Prostate gland (tissue), 2 donors: Measurements from ENCODE around the gene C13orf42. TPM values are rescaled to one million over a fixed set of nuclear protein-coding genes. Genes with fewer than 3 reads are reported as not detected.

ENCODE experiments used
- DNase-seq: peaks from one replicate; pipeline ENCODE4 v3.0.0-alpha.2; 2019; ENCODE audit warnings: low spot score
- H3K27ac ChIP-seq, 2 donors: fragments of 200-600 bp; sonication (generic); 2 replicates each; pipeline ENCODE4 v1.5.1; 2017 to 2019
- H3K27me3 ChIP-seq: fragments of 200-600 bp; sonication (generic); replicated peaks from 2 replicates; pipeline ENCODE4 v1.5.1; 2019; ENCODE audit not compliant: insufficient read depth
- H3K36me3 ChIP-seq, 2 donors: fragments of 200-600 bp; sonication (generic); 1 replicate in 1 of 2; 2 replicates in 1 of 2; pipeline versions ENCODE4 v1.5.1 to v1.8.1; 2017 to 2019
- H3K4me1 ChIP-seq: fragments of 200-600 bp; sonication (generic); replicated peaks from 2 replicates; pipeline ENCODE4 v1.5.1; 2019
- H3K4me3 ChIP-seq, 2 donors: fragments of 200-600 bp; sonication (generic); 2 replicates each; pipeline ENCODE4 v1.5.1; 2017 to 2019
- H3K9me3 ChIP-seq: fragments of 200-600 bp; sonication (generic); 2 replicates; pipeline ENCODE4 v1.5.1; 2017
- CTCF ChIP-seq, 4 experiments: fragments of 200-600 bp in 2 of 4; fragments of 450-650 bp in 2 of 4; sonication (generic) in 2 of 4; IDR thresholded peaks; 1 replicate in 3 of 4; 2 replicates in 1 of 4; pipeline ENCODE4 v1.5.1; 2016 to 2019; ENCODE audit warnings: antibody characterized with exemption in 4 of 4, mild to moderate bottlenecking in 2 of 4, moderate library complexity in 2 of 4
- POLR2A ChIP-seq: fragments of 450-650 bp; IDR thresholded peaks from one replicate; pipeline ENCODE4 v1.6.1; 2016; ENCODE audit warnings: antibody characterized with exemption, mild to moderate bottlenecking
- POLR2AphosphoS5 ChIP-seq: sonication (generic); formaldehyde crosslinking; IDR thresholded peaks from one replicate; pipeline ENCODE4 v1.6.1; 2017; ENCODE audit warnings: antibody characterized with exemption
- WGBS: methylation state at CpG from one replicate; pipeline ENCODE4 v1.1.5; 2018; 5-methylcytosine and 5-hydroxymethylcytosine counted together
- intact Hi-C: fragments of 100-400 bp; cut with DNase I; formaldehyde crosslinking; loops from one replicate; pipeline ENCODE4 v1.14.2; 2022
- total RNA-seq, 2 donors: library from RNA; depleted of rRNA; stranded (reverse); fragments of >200 nt; gene quantifications; one replicate each; pipeline ENCODE4 v1.1.0, GENCODE V29; 2016

C13orf42 gene
- total RNA-seq, 2 donors from 2014 or later, result 0.57 TPM; not detected in 1

GRCh38 chr13:51044023-51044665 lies 66.9 kb downstream of the C13orf42 start:
- Histone ChIP-seq H3K4me1 (no peaks in the 10 kb centered on the region), H3K27ac (no peak overlapping the region), H3K9me3 (no peaks in the 10 kb centered on the region), H3K27me3 (no peaks in the 10 kb centered on the region), H3K36me3 (no peaks in the 10 kb centered on the region), H3K4me3 (no peak overlapping the region)
- 87% methylated on average over 13 of the region's 13 CpGs for WGBS
- no peak for TF ChIP-seq POLR2AphosphoS5
- TF ChIP-seq POLR2A, result no peak
- TF ChIP-seq CTCF (IDR thresholded peaks at IDR 0.05), result no peak
- intact Hi-C loops, result no loop called here
- DNase-seq, result no peak

GRCh38 chr13:51043310-51043709 lies 67.8 kb downstream of the C13orf42 start:
- DNase-seq, result no peak
- Histone ChIP-seq H3K9me3 (no peaks in the 10 kb centered on the region), H3K4me3 (no peak overlapping the region), H3K27ac (no peak overlapping the region), H3K27me3 (no peaks in the 10 kb centered on the region), H3K4me1 (no peaks in the 10 kb centered on the region), H3K36me3 (no peaks in the 10 kb centered on the region)
- intact Hi-C loops, result no loop called here
- TF ChIP-seq POLR2A, result no peak
- TF ChIP-seq CTCF (IDR thresholded peaks at IDR 0.05), result no peak
- no peak for TF ChIP-seq POLR2AphosphoS5
- 82% methylated on average over 5 of the region's 5 CpGs for WGBS

GRCh38 chr13:51041710-51042109 lies 69.4 kb downstream of the C13orf42 start:
- intact Hi-C loops, result no loop called here
- no peaks in the 10 kb centered on the region for H3K27me3 ChIP-seq

GRCh38 chr13:51041126-51041525 lies 69.9 kb downstream of the C13orf42 start:
- Histone ChIP-seq H3K4me3 (no peak overlapping the region), H3K36me3 (no peaks in the 10 kb centered on the region), H3K27me3 (no peaks in the 10 kb centered on the region), H3K4me1 (no peaks in the 10 kb centered on the region), H3K9me3 (no peaks in the 10 kb centered on the region), H3K27ac (no peak overlapping the region)
- intact Hi-C loops, result no loop called here
- no peak for DNase-seq
- 85% methylated on average over 4 of the region's 4 CpGs for WGBS
- TF ChIP-seq POLR2A (no peak), POLR2AphosphoS5 (no peak), CTCF (IDR thresholded peaks at IDR 0.05) (no peak)

More at GRCh38 chr13:51041710-51042109, 69.4 kb downstream of the C13orf42 start:
- no peak overlapping the region for H3K4me3 ChIP-seq
- 93% methylated on average over 5 of the region's 5 CpGs for WGBS
- TF ChIP-seq POLR2AphosphoS5 (no peak), CTCF (IDR thresholded peaks at IDR 0.05) (no peak), POLR2A (no peak)
- DNase-seq, result no peak
- H3K9me3 ChIP-seq, result no peaks in the 10 kb centered on the region
- no peaks in the 10 kb centered on the region for H3K4me1 ChIP-seq
- H3K27ac ChIP-seq, result no peak overlapping the region
- no peaks in the 10 kb centered on the region for H3K36me3 ChIP-seq

GRCh38 chr13:51040431-51040830 lies 70.6 kb downstream of the C13orf42 start:
- no peak for TF ChIP-seq POLR2A
- no peak for TF ChIP-seq POLR2AphosphoS5
- no peak for TF ChIP-seq CTCF (IDR thresholded peaks at IDR 0.05)
- H3K27me3 ChIP-seq, result no peaks in the 10 kb centered on the region
- 85% methylated on average over 7 of the region's 7 CpGs for WGBS
- DNase-seq, result no peak
- no peaks in the 10 kb centered on the region for H3K9me3 ChIP-seq
- no peak overlapping the region for H3K27ac ChIP-seq
- no peak overlapping the region for H3K4me3 ChIP-seq
- no peaks in the 10 kb centered on the region for H3K36me3 ChIP-seq
- H3K4me1 ChIP-seq, result no peaks in the 10 kb centered on the region
- intact Hi-C loops, result no loop called here
